Neural progenitor cell (in vitro differentiated cells): ENCODE results near the gene SYT17. TPM values are rescaled to one million over a fixed set of nuclear protein-coding genes. Genes with fewer than 3 reads are reported as not detected.
A peak's percentile ranks its signal among the peaks of the same experiment; 100 is the strongest.

Source experiments
- DNase-seq: peaks from one replicate; pipeline ENCODE4 v3.0.0-alpha.2; 2016; ENCODE audit warnings: low spot score
- H2AFZ ChIP-seq: fragments of 200-600 bp; sonication (generic); replicated peaks from 2 replicates; pipeline ENCODE4 v1.6.1; 2016; ENCODE audit warnings: antibody characterized with exemption
- H3F3A ChIP-seq: fragments of 200-600 bp; sonication (generic); 2 replicates; pipeline ENCODE4 v1.6.1; 2016; ENCODE audit warnings: antibody characterized with exemption, low read depth
- H3K27ac ChIP-seq: fragments of 200-600 bp; sonication (generic); 2 replicates; pipeline ENCODE4 v1.5.1; 2016; ENCODE audit warnings: mild to moderate bottlenecking
- H3K27me3 ChIP-seq: fragments of 200-600 bp; sonication (generic); 2 replicates; pipeline ENCODE4 v1.6.1; 2016; ENCODE audit warnings: mild to moderate bottlenecking, moderate library complexity
- H3K36me3 ChIP-seq: fragments of 200-600 bp; sonication (generic); 2 replicates; pipeline ENCODE4 v1.5.1; 2016
- H3K4me1 ChIP-seq: fragments of 200-600 bp; sonication (generic); 2 replicates; pipeline ENCODE4 v1.6.1; 2016; ENCODE audit warnings: mixed run types
- H3K4me2 ChIP-seq: fragments of 200-600 bp; sonication (generic); 2 replicates; pipeline ENCODE4 v1.6.1; 2016
- H3K4me3 ChIP-seq: fragments of 200-600 bp; sonication (generic); 2 replicates; pipeline ENCODE4 v1.5.1; 2016
- H3K79me2 ChIP-seq: fragments of 200-600 bp; sonication (generic); 2 replicates; pipeline ENCODE4 v1.6.1; 2016; ENCODE audit warnings: low read depth
- H3K9ac ChIP-seq: fragments of 200-600 bp; sonication (generic); 2 replicates; pipeline ENCODE4 v1.6.1; 2016
- H3K9me3 ChIP-seq: fragments of 200-600 bp; sonication (generic); 2 replicates; pipeline ENCODE4 v1.5.1; 2016; ENCODE audit warnings: low read depth
- H4K20me1 ChIP-seq: fragments of 200-600 bp; sonication (generic); 2 replicates; pipeline ENCODE4 v1.6.1; 2016; ENCODE audit warnings: low read depth
- H3K27ac Mint-ChIP-seq: 3 replicates; pipeline ENCODE4 v1.8.0; 2021; ENCODE audit warnings: mixed read lengths
- H3K27me3 Mint-ChIP-seq: 2 replicates; pipeline ENCODE4 v1.8.0; 2022; ENCODE audit warnings: low read depth, mild to moderate bottlenecking, inconsistent platforms, moderate library complexity, mixed read lengths; ENCODE audit not compliant: insufficient read depth
- H3K36me3 Mint-ChIP-seq: 3 replicates; pipeline ENCODE4 v1.8.0; 2021; ENCODE audit warnings: mixed read lengths
- H3K4me1 Mint-ChIP-seq: 3 replicates; pipeline ENCODE4 v1.8.0; 2021; ENCODE audit warnings: mixed read lengths
- H3K4me3 Mint-ChIP-seq: 3 replicates; pipeline ENCODE4 v1.8.0; 2021; ENCODE audit warnings: mild to moderate bottlenecking, moderate library complexity, mixed read lengths
- H3K9me3 Mint-ChIP-seq: 3 replicates; pipeline ENCODE4 v1.8.0; 2020; ENCODE audit warnings: mixed read lengths
- CTCF ChIP-seq: fragments of 200-600 bp; sonication (generic); IDR thresholded peaks from 2 replicates; pipeline ENCODE4 v1.5.1; 2017; ENCODE audit warnings: antibody characterized with exemption, mild to moderate bottlenecking
- EZH2 ChIP-seq: fragments of 200-600 bp; sonication (generic); IDR thresholded peaks from 2 replicates; pipeline ENCODE4 v1.6.1; 2017; ENCODE audit warnings: antibody characterized with exemption, mild to moderate bottlenecking, moderate library complexity
- EZH2phosphoT487 ChIP-seq: fragments of 200-600 bp; sonication (generic); IDR thresholded peaks from 2 replicates; pipeline ENCODE4 v1.6.1; 2017; ENCODE audit warnings: antibody characterized with exemption
- total RNA-seq: library from RNA; depleted of rRNA; stranded (reverse); fragments of >200 nt; gene quantifications from 2 replicates; pipeline ENCODE4 v1.2.3, GENCODE V29; 2015; ENCODE audit warnings: low replicate concordance

SYT17 gene
- total RNA-seq, 1 donor from 2014 or later: 7.2 TPM

GRCh38 chr16:19192865-19193264, 24.8 kb downstream of the SYT17 start:
- Mint-ChIP-seq H3K36me3 (peaks cover 34% of the 10 kb centered on the region), H3K4me1 (no peaks in the 10 kb centered on the region), H3K27ac (no peak overlapping the region), H3K4me3 (no peak overlapping the region), H3K9me3 (no peaks in the 10 kb centered on the region), H3K27me3 (peaks cover 8% of the 10 kb centered on the region)
- no peak overlapping the region for H3K9ac ChIP-seq
- TF ChIP-seq CTCF (no peak), EZH2phosphoT487 (no peak), EZH2 (no peak)
- no peak overlapping the region for H3K4me2 ChIP-seq
- H3K9me3 ChIP-seq: no peaks in the 10 kb centered on the region
- H2AFZ ChIP-seq: no peak overlapping the region
- H4K20me1 ChIP-seq: no peaks in the 10 kb centered on the region
- no peaks in the 10 kb centered on the region for H3F3A ChIP-seq
- H3K4me1 ChIP-seq: no peaks in the 10 kb centered on the region
- no peak overlapping the region for H3K27ac ChIP-seq
- no peak overlapping the region for H3K4me3 ChIP-seq
- no peaks in the 10 kb centered on the region for H3K36me3 ChIP-seq
- no peaks in the 10 kb centered on the region for H3K79me2 ChIP-seq
- H3K27me3 ChIP-seq: no peaks in the 10 kb centered on the region
- no peak for DNase-seq

DNA sequence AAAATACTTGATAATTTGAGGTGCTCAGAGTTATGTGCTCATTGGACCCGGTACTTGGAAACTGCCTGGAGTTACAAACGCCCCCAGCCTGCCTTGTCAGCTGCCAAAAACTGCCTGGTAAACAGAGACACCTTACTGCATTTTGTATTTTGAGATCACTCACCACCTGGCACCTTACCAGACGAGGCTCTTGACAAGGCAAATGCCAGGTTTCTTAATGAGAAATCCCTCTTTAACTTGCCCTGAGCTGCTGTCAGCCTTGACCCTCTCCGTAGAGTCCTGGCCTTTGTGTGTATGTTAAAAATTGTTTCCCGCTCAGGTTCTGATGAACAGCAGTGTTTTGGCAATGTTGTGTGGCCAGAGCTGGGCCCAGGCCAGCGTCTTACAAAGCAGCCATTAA, 28.8 kb downstream of the SYT17 start:
- H3K27ac Mint-ChIP-seq: no peak overlapping the region
- Histone ChIP-seq H3K9me3 (no peaks in the 10 kb centered on the region), H3K36me3 (no peaks in the 10 kb centered on the region), H3F3A (no peaks in the 10 kb centered on the region), H3K4me1 (no peaks in the 10 kb centered on the region), H3K27me3 (no peaks in the 10 kb centered on the region), H3K27ac (no peak overlapping the region), H3K9ac (no peak overlapping the region), H4K20me1 (no peaks in the 10 kb centered on the region), H2AFZ (no peak overlapping the region), H3K79me2 (no peaks in the 10 kb centered on the region), H3K4me2 (no peak overlapping the region), H3K4me3 (no peak overlapping the region)
- H3K9me3 Mint-ChIP-seq: peaks cover 12% of the 10 kb centered on the region
- H3K27me3 Mint-ChIP-seq: peaks cover 16% of the 10 kb centered on the region
- H3K36me3 Mint-ChIP-seq: peaks cover 33% of the 10 kb centered on the region
- no peak for DNase-seq
- H3K4me3 Mint-ChIP-seq: no peak overlapping the region
- peaks cover 3% of the 10 kb centered on the region for H3K4me1 Mint-ChIP-seq
- TF ChIP-seq EZH2: no peak
- no peak for TF ChIP-seq CTCF
- TF ChIP-seq EZH2phosphoT487: no peak

- TF ChIP-seq EZH2phosphoT487 (no peak), EZH2 (no peak), CTCF (no peak)
- H3K27me3 ChIP-seq: no peaks in the 10 kb centered on the region
- no peaks in the 10 kb centered on the region for H3K9me3 ChIP-seq
- peaks cover 16% of the 10 kb centered on the region for H3K27me3 Mint-ChIP-seq
- H3K4me2 ChIP-seq: no peak overlapping the region
- H3K9ac ChIP-seq: no peak overlapping the region
- H3K9me3 Mint-ChIP-seq: peaks cover 16% of the 10 kb centered on the region
- peaks cover 5% of the 10 kb centered on the region for H3K4me1 Mint-ChIP-seq
- no peak overlapping the region for H3K27ac ChIP-seq
- no peak overlapping the region for H2AFZ ChIP-seq
- DNase-seq: no peak
- H3K4me3 ChIP-seq: no peak overlapping the region
- no peaks in the 10 kb centered on the region for H4K20me1 ChIP-seq
- H3K4me3 Mint-ChIP-seq: no peak overlapping the region
- H3K36me3 Mint-ChIP-seq: peaks cover 37% of the 10 kb centered on the region
- H3K79me2 ChIP-seq: no peaks in the 10 kb centered on the region
- H3K27ac Mint-ChIP-seq: peak overlapping the region; percentile 43
- H3F3A ChIP-seq: no peaks in the 10 kb centered on the region
- H3K36me3 ChIP-seq: no peaks in the 10 kb centered on the region
- H3K4me1 ChIP-seq: peaks cover 7% of the 10 kb centered on the region
Measured at GRCh38 chr16:19203374-19203966, 35.4 kb downstream of the SYT17 start.
